ENCODE data around the gene ADGRA3.

GRCh38 chr4:22521240-22521639, 5.4 kb upstream of the ADGRA3 start:
- TF ChIP-seq, protein P1, sequence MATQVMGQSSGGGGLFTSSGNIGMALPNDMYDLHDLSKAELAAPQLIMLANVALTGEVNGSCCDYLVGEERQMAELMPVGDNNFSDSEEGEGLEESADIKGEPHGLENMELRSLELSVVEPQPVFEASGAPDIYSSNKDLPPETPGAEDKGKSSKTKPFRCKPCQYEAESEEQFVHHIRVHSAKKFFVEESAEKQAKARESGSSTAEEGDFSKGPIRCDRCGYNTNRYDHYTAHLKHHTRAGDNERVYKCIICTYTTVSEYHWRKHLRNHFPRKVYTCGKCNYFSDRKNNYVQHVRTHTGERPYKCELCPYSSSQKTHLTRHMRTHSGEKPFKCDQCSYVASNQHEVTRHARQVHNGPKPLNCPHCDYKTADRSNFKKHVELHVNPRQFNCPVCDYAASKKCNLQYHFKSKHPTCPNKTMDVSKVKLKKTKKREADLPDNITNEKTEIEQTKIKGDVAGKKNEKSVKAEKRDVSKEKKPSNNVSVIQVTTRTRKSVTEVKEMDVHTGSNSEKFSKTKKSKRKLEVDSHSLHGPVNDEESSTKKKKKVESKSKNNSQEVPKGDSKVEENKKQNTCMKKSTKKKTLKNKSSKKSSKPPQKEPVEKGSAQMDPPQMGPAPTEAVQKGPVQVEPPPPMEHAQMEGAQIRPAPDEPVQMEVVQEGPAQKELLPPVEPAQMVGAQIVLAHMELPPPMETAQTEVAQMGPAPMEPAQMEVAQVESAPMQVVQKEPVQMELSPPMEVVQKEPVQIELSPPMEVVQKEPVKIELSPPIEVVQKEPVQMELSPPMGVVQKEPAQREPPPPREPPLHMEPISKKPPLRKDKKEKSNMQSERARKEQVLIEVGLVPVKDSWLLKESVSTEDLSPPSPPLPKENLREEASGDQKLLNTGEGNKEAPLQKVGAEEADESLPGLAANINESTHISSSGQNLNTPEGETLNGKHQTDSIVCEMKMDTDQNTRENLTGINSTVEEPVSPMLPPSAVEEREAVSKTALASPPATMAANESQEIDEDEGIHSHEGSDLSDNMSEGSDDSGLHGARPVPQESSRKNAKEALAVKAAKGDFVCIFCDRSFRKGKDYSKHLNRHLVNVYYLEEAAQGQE (IDR thresholded peaks at IDR 0.05; ENCODE audit: unreplicated experiment) = no peak
- TF ChIP-seq EZH2 (IDR thresholded peaks at IDR 0.05; ENCODE audit: low read depth, unreplicated experiment) = no peak
- no peak for TF ChIP-seq CTCF (conservative IDR thresholded peaks at IDR 0.05; ENCODE audit: low read depth in 2 of 2)

Measured in GM23338 (cell line).